ENCODE data around the gene SEPSECS.
"Not testable (repeated sequence)": the region's sequence is repeated elsewhere in the genome, so short reads cannot be mapped to it uniquely, and the experiment has no call there.

Gene SEPSECS

GRCh38 chr4:25089051-25089763 is 71.0 kb downstream of the SEPSECS start:
- no peaks in the 10 kb centered on the region for H3K36me3 Mint-ChIP-seq
- H3K9me3 Mint-ChIP-seq (ENCODE audit: low read depth): peaks cover 6% of the 10 kb centered on the region
- H3K27me3 Mint-ChIP-seq: peaks cover 12% of the 10 kb centered on the region
- peaks cover 10% of the 10 kb centered on the region for H3K4me1 Mint-ChIP-seq (ENCODE audit: low read depth)
- peak overlapping the region; percentile 18 for H3K4me3 Mint-ChIP-seq
- no peak overlapping the region for H3K27ac Mint-ChIP-seq

DNA sequence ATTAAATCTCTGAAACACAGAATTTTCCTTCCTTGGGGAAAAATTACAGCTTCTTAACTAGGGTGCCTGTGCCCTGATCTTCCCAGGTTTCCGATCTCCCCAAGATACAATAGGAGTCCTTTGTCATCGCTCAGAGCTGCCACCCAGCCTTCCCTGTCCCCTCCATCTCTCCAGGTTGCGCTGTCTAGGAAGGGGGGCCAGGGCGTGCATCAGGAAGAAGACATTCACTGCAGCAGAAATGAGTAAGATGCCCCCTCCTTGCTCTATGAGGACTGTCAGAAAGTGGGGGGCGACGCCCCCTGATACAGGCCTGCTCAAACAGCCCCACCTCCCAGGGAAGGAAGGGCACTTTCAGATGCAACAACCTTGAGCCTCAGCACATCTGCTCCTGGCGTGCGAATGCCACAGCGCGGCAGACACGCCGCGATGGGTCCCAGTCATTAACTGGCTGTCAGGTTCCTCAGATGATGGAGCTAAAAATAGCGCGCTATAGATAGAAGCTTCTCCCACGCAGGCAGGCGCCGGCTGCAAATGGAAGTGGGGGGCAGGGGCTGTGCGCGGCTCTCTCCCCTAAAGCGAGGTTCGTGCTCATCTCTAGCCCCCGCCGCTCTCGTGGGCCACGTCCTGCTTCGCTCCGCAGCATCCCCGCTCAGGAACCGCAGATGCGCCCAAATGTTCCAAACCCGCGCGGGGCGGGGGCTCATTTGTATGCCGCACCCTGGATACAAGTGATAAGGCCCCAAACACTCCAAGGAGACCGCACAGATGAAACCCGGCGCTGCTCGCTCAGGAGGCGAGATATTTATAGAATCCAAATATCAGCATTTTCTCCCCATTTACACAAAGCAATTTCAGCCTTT is 71.9 kb downstream of the SEPSECS start:
- Mint-ChIP-seq H3K27ac (no peak overlapping the region), H3K4me1 (ENCODE audit: low read depth) (peaks cover 10% of the 10 kb centered on the region), H3K36me3 (no peaks in the 10 kb centered on the region), H3K4me3 (peak overlapping the region; percentile 47), H3K27me3 (peaks cover 12% of the 10 kb centered on the region), H3K9me3 (ENCODE audit: low read depth) (peaks cover 4% of the 10 kb centered on the region)

- no peaks in the 10 kb centered on the region for H3K36me3 Mint-ChIP-seq
- peaks cover 12% of the 10 kb centered on the region for H3K27me3 Mint-ChIP-seq
- H3K27ac Mint-ChIP-seq: no peak overlapping the region
- H3K9me3 Mint-ChIP-seq (ENCODE audit: low read depth): no peaks in the 10 kb centered on the region
- H3K4me3 Mint-ChIP-seq: no peak overlapping the region
- H3K4me1 Mint-ChIP-seq (ENCODE audit: low read depth): peaks cover 10% of the 10 kb centered on the region
Observed at GRCh38 chr4:25085671-25086070, 74.6 kb downstream of the SEPSECS start.

GRCh38 chr4:25083441-25083840 is 76.8 kb downstream of the SEPSECS start:
- H3K4me1 Mint-ChIP-seq (ENCODE audit: low read depth); H3K27ac Mint-ChIP-seq; H3K4me3 Mint-ChIP-seq; H3K36me3 Mint-ChIP-seq; H3K9me3 Mint-ChIP-seq (ENCODE audit: low read depth): not testable (repeated sequence)
- peaks cover 11% of the 10 kb centered on the region for H3K27me3 Mint-ChIP-seq

- Mint-ChIP-seq H3K9me3 (ENCODE audit: low read depth) (no peaks in the 10 kb centered on the region), H3K27me3 (peaks cover 13% of the 10 kb centered on the region), H3K4me1 (ENCODE audit: low read depth) (no peaks in the 10 kb centered on the region), H3K4me3 (no peak overlapping the region), H3K36me3 (no peaks in the 10 kb centered on the region), H3K27ac (no peak overlapping the region)
Observed at GRCh38 chr4:25081866-25082471, 78.3 kb downstream of the SEPSECS start.

DNA sequence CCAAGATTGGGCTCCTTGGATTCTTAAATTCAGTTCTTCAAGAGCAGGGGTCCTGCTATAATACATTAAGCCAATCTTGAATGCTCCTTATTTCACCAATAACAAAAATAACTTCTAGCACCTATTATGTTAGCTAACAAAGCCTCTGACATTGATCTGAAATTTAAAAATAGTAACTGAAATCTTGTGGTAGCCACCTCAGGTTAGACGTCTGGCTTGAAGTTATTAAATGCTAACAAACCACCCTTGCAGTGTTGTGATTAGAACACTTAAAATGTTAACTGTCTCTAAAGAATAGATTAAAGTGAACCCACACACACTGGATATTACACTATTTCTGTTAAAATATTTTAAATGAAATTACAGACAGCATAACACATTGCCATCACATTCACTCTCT is 79.7 kb downstream of the SEPSECS start:
- no peaks in the 10 kb centered on the region for H3K4me1 Mint-ChIP-seq (ENCODE audit: low read depth)
- no peak overlapping the region for H3K4me3 Mint-ChIP-seq
- no peaks in the 10 kb centered on the region for H3K9me3 Mint-ChIP-seq (ENCODE audit: low read depth)
- H3K27ac Mint-ChIP-seq: no peak overlapping the region
- H3K27me3 Mint-ChIP-seq: peaks cover 11% of the 10 kb centered on the region
- no peaks in the 10 kb centered on the region for H3K36me3 Mint-ChIP-seq

- peaks cover 11% of the 10 kb centered on the region for H3K27me3 Mint-ChIP-seq
- no peaks in the 10 kb centered on the region for H3K36me3 Mint-ChIP-seq
- no peaks in the 10 kb centered on the region for H3K9me3 Mint-ChIP-seq (ENCODE audit: low read depth)
- H3K27ac Mint-ChIP-seq: no peak overlapping the region
- no peaks in the 10 kb centered on the region for H3K4me1 Mint-ChIP-seq (ENCODE audit: low read depth)
- no peak overlapping the region for H3K4me3 Mint-ChIP-seq
Observed at GRCh38 chr4:25078523-25078922, 81.7 kb downstream of the SEPSECS start.

DNA sequence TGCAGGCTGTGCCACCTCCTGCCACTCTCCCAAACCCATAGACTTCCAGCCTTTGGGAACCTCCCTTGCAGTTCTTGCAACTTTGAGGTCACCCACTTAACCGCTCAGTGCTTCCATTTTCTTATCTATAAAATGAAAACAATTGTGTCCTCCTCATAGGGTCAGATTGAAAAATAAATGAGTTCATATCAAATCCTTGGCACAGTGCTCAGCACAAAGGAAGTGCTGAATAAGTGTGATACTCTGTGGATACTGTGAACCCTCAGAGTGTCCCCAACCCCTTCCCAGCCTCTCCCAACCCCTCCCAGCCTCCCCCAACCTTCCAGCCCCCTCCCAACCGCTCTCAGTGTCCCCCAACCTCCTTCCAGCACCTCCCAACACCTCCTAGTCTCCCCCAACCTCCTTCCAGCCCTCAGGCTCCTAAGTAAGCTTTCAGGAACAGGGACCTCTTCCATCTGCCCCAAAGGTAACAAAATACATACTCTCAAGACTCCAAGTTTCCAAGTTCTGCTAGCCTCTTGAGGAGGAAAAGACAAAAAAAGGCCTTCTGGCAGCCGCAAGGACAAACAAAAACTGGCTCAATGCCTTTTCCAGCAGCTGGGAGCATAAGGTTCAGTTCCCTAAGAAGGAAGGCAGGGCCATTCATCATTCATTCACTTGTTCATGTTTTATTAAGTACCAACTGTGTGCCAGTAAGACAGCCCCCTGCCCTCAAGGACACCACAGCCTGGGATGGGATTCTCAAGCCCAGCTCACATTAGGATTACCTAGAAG is 83.4 kb downstream of the SEPSECS start:
- no peaks in the 10 kb centered on the region for H3K9me3 Mint-ChIP-seq (ENCODE audit: low read depth)
- peaks cover 13% of the 10 kb centered on the region for H3K27me3 Mint-ChIP-seq
- H3K4me3 Mint-ChIP-seq: no peak overlapping the region
- H3K4me1 Mint-ChIP-seq (ENCODE audit: low read depth): no peaks in the 10 kb centered on the region
- no peak overlapping the region for H3K27ac Mint-ChIP-seq
- no peaks in the 10 kb centered on the region for H3K36me3 Mint-ChIP-seq

- H3K27me3 Mint-ChIP-seq: peaks cover 13% of the 10 kb centered on the region
- H3K36me3 Mint-ChIP-seq: no peaks in the 10 kb centered on the region
- no peak overlapping the region for H3K27ac Mint-ChIP-seq
- H3K9me3 Mint-ChIP-seq (ENCODE audit: low read depth): no peaks in the 10 kb centered on the region
- H3K4me3 Mint-ChIP-seq: no peak overlapping the region
- no peaks in the 10 kb centered on the region for H3K4me1 Mint-ChIP-seq (ENCODE audit: low read depth)
Observed at GRCh38 chr4:25075851-25076250, 84.4 kb downstream of the SEPSECS start.

- H3K36me3 Mint-ChIP-seq: no peaks in the 10 kb centered on the region
- no peak overlapping the region for H3K4me3 Mint-ChIP-seq
- H3K9me3 Mint-ChIP-seq (ENCODE audit: low read depth): no peaks in the 10 kb centered on the region
- H3K27me3 Mint-ChIP-seq: peaks cover 13% of the 10 kb centered on the region
- no peak overlapping the region for H3K27ac Mint-ChIP-seq
- H3K4me1 Mint-ChIP-seq (ENCODE audit: low read depth): no peaks in the 10 kb centered on the region
Observed at GRCh38 chr4:25075129-25075528, 85.1 kb downstream of the SEPSECS start.

GRCh38 chr4:25070545-25070944 is 89.7 kb downstream of the SEPSECS start:
- Mint-ChIP-seq H3K4me3 (no peak overlapping the region), H3K36me3 (no peaks in the 10 kb centered on the region), H3K4me1 (ENCODE audit: low read depth) (no peaks in the 10 kb centered on the region), H3K27me3 (peaks cover 9% of the 10 kb centered on the region), H3K27ac (no peak overlapping the region), H3K9me3 (ENCODE audit: low read depth) (no peaks in the 10 kb centered on the region)
